ENCODE measurements around the gene VPS26B.
"Not testable (repeated sequence)": the region's sequence is repeated elsewhere in the genome, so short reads cannot be mapped to it uniquely, and the experiment has no call there.

The VPS26B gene

DNA sequence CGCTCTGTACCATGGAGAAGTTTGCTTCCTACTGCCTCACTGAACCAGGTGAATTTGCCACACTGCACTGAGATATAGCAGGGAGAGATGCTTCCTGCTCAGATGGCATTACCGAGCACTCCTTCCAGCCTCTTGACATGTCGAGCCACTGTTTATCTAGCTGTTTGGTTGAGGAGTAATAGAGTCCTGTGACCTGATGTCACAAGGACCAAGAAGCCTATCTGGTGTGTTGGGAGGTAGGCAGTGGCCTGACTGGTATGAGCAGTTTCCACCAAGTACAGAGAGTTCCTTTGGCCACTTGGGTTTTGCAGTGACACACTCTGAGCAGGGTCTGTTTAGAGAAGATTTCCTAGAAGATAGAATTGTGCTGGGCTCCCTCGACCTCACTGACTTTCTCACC, 34.1 kb downstream of the VPS26B start:
- DNase-seq (ENCODE audit: low spot score), result peak; percentile 30

DNA sequence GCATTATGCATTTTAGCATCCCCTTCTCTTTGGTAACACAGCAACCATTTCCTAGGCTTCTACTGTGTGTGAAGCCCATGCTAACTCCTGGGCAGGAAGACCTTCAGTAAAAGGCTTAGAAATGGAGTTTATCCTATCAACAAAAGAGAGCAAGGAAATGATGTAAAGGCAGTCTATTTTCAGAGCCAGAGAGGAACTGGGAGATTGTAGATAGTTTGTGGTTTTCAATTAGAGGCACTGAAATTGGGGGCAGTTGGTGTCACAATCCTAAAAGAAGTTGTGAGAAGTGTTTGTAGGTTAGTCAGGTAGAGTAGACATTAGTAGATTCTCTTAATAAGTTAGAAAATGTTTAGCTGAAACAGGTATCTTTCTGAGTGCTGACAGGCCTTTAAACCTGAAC, 36.0 kb downstream of the VPS26B start:
- DNase-seq (ENCODE audit: low spot score), result no peak

DNA sequence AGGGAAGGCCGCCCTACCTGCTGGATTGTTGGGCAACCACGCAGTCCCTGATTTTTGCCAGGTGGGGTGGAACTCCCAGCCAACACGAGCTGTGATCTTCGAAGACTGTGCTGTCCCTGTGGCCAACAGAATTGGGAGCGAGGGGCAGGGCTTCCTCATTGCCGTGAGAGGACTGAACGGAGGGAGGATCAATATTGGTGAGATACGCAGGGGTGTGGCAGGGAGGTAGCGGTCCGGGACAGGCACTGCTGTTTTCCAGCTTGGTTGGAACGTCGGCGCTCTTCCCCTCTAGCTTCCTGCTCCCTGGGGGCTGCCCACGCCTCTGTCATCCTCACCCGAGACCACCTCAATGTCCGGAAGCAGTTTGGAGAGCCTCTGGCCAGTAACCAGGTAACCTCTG, 36.5 kb downstream of the VPS26B start:
- peak; percentile 59 for DNase-seq (ENCODE audit: low spot score)

DNA sequence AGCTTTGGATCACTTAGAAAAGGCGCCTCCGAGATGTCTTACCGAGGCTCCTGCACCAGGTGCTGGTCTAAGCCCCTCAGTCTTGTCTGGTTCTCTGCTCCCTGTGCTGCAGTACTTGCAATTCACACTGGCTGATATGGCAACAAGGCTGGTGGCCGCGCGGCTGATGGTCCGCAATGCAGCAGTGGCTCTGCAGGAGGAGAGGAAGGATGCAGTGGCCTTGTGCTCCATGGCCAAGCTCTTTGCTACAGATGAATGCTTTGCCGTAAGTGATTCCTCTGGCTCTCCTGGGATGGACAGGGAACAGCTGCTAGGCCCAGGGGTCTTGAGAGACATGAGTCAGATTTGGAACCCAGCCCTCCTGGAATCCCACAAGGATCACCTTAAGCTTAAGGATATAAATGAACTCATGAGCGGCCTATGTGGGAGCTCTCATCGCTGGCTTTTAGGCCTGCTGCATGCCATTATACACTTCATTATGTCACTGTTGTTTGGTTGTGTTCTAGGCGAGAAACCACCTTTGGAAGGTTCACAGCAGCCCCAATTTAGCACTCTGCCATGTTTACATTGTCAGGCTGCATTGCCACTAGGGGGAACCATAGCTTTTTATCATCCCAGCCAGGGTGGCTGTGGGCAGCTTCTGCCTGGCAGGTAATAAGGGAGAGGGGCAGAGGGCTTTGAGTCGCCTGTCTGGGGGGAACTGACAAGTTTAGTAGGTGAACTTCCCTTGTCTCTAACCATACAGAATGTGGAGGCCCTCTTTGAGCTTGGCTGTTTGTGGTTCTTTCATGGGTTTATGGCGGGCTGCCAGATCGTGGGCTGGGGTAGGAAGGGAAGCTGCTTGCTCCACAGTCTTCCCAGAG, 37.4 kb downstream of the VPS26B start:
- DNase-seq (ENCODE audit: low spot score), result peak; percentile 46

DNA sequence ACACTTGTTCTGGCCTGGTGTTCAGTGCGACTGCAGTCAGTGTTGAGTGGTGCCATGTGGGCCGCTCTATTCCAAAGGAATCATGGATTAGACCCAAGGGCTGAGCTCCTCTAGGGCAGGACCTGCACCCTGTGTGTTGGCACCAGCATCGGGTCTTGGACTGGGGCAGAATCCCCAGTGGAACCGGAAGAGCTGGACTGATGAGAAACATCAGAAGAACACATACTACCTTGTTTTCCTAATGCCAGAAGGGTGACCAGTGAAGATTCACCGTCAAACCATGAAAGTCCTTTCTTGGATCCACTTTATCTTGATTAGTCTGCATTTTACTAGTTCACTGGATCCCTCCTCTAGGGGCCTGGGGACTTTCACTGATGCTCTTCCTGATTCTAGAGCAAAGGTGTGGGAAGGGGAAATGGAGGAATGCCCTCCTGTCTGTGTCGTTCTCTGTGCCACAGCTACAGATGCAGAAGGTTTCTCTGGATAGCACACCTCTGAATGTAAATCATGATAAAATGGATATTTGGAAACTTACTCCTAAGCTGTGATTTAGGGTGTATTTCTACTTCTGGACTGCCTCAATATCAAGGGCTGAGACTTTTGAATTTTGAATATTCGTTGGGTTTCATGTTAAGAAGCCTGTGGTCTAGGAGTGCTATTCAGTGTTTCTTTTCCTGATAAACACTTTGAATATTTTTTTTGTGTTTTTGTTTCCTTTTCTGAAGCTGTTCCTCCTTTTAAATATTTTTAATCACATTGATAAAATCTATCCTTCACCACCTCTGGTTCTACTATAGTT, 40.7 kb downstream of the VPS26B start:
- no peak for DNase-seq (ENCODE audit: low spot score)

DNA sequence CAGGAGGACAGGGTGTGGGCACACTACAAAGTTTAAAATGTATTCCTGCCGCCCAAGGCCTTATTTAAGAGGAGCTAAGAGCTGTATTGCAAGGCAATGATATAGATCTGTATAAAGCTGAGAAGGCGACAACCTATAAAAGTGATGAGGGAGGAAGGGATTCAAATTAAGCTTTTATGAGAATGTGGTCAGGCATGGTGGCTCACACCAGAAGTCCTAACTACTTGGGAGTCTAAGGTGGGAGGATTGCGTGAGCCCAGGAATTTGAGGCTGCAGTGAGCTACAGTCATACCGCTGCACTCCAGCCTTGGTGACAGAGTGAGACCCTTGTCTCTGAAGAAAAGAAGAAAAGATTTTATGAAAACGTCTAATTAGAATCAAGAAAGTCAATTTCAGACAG, 42.0 kb downstream of the VPS26B start:
- no peak for DNase-seq (ENCODE audit: low spot score)

DNA sequence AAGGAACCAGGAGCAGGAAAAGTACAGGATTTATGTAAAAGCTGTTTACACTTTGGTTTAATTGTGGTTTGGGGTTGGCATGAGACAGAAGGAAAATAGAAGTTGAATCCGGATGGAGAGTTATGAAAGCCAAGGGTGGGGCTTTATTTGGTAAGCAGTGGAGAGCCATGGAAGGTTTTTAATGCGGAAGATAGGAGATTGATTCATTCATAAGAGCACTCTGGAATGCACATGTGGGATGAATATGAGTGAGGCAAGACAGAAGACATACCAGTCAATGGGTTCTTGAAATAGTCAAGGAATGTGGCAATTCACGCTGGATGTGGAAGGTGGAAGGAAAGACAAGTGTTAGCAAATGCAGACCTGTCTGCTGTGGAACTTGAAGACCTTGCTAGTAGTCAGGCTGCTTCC, 42.4 kb downstream of the VPS26B start:
- no peak for DNase-seq (ENCODE audit: low spot score)

DNA sequence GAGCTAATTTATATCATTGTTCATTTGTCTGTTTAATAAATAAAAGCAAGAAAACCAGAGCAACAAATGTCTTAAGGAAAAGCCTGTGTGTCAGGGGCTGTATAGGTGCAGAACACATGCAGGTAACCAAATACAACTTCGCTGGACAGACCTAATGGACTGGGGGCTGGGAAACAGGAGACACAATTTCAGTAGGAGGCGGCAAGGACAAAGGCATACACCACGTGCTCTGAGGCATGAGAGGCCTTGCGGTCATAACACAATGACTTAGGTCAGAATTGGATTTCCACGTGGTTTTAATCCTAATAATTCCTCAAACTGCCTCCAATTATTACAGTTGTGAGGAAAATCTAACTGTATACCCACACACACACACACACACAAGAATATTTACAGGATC, 43.0 kb downstream of the VPS26B start:
- DNase-seq (ENCODE audit: low spot score), result no peak

DNA sequence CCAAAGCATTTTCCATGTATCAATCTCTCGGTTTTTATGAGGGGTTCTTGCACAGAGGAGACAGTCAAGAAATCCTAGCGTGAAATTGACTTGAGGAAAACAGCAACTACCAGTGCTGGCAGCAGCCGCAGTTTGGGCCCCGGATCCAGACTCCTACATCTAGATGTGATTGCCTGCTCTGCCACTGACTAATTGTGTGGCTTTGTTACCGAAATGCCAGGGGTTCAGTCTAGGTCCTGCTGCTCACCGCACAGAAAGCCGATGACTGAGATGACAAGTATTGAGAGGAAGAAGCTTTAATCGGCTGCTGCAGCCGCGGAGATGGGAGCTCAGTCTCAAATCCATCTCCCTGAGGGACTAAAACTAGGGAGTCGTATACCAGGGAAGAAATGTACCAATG, 43.5 kb downstream of the VPS26B start:
- DNase-seq (ENCODE audit: low spot score), result no peak

DNA sequence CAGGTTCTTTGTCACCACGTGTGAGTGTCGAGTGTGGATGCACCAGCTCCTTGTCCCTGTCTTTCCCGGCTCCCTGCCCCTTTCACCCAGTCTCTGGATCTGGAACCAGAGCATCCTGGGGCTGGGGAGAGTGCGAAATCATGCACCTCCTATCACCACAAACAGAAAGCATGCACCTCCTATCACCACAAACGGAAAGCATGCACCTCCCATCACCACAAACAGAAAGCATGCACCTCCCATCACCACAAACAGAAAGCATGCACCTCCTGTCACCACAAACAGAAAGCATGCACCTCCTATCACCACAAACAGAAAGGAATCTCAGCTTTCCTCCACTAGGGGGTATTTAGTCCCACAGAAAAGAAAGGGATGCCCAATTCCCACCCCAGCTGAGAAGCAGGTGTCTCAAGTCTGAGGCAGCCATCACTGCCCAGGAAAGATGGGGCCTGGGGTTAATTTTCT, 45.8 kb downstream of the VPS26B start:
- no peak for DNase-seq (ENCODE audit: low spot score)

DNA sequence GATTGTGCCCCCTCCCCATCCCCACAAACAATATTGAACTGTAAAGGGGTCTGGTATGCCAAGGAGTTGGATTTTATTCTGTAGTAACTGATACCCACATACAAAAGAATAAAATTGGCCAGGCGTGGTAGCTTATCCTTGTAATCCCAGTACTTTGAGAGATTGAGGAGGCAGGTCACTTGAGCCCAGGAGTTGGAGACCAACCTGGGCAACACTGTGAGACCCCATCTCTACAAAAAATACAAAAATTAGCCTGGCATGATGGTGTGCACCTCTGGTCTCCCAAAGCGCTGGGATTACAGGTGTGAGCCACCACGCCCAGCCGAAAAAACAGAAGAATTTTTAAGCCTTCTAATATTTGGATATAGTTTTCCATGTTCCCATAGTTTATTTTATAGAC, 47.5 kb downstream of the VPS26B start:
- no peak for DNase-seq (ENCODE audit: low spot score)

DNA sequence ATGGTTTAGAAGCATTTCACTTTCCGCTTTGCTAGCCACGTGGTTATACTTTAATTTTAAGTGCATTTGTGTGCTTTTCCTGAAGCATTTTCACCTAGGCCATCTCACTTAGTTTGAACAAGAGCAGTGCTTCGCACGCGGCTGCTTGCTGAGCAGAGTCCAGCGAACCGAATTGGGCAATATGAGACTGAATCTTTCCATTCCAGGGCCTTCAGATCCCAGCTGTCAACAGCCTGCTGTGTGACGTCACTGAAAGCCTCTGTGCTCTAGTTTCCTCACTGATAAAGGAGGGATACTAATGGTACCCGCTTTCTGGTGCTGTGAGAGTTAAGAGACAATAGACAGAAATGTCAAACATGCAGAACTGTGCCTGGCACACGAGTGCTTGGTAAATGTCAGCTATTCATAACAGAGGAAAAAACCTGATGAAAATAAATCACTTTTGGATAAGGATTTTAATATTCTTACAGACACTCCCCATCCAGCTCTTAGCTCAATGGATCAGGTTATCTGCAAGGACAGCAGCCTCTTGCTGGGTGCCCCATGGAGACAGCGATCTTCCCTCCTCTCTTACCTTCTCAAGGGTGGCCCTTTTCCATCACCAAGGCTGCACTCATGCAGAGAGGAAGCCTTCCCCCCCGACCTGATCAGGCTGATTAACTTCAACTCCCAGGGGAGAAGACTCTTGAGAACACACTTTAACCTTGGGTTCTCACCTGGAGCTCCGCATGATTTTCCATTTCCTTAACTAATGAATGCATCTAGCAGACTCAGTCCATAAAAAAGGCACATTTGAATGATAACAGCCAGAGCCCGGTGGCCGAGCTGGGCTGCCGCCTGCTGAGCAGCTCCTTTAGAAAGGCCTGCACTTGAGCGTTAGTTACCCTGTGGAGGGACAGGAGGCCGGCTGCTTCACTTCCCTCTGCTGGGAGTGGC, 48.2 kb downstream of the VPS26B start:
- no peak for DNase-seq (ENCODE audit: low spot score)

DNA sequence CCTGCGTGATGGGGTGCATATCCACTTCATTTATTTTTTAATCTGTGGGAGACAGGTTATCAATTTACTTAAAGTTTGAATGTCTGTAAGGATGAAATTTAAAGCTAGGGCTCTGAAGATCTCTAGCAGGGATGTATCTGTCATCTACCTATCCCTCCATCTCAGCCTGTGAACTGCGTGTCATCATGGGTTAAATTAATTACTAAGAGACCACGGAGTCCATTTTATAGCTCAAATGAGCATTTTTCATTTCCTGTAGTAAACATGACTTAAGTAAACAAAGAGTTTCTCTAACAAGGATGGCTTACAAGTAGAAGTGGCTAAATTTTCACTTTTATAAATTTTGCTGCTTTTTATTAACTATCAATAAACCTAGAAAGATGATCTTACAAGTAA, 48.8 kb downstream of the VPS26B start:
- no peak for DNase-seq (ENCODE audit: low spot score)

DNA sequence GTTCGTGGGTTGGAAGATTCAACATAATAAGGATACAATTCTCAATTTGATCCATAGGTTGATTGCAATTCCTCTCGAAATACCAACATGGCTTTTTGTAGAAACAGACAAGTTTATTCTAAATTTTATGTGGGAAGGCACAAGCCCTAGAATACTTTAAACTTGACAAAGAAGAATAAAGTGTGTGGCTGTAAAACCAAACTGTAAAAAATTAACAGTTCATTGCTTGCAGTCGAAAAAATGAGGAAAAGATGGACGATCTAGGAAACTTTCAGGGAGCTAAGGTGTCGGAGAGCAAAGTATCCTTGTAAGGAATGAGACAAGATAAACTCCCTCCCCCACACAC, 50.7 kb downstream of the VPS26B start:
- DNase-seq (ENCODE audit: low spot score), result no peak

DNA sequence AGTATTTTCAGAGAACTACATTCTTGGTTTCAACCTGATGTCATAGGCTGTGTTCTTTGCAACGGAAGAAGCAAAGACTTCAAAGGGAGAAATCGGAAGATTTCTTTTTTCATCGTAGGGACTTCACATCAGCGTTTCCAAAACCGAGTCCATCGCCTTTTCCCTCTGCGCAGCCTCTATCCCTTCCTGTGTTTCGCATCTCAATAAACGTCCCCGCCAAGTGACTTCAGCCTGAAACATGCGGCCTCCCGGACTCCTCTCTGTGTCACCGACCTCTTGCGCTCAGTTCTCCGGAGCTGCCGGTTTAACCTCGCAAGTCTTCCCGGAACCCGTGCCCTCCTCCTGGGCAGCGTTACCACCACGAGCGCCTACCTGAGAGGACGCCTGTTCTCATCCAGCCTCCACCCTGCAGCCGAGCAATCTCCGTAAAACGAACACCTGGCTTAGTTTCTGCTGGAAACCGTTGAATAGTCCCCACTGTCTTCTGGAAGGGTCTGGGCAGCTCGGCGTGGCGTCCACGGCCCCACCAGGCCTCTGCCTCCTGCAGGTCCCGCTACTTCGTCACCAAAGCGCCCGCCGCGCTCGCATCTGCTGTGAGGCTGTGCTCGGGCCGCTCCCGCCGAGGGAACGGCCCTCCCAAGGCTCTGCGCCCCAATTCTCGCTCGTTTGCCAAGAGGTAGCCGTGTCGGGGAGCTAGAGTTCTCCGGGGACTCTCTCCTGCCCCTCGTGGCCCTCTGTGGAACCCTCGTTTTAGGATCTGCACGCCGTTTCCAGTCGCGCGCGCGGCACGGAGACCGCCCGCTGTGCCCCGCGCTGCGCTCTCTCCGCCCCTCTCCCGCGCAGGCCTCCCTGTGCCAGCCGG, 51.3 kb downstream of the VPS26B start, which contains the start of gene GLB1L3:
GLB1L3 (plus strand) TSS at position 846 of the 862 bp plus-strand sequence. CDS start 362 bp downstream, outside the sequence.
- no peak for DNase-seq (ENCODE audit: low spot score)

DNA sequence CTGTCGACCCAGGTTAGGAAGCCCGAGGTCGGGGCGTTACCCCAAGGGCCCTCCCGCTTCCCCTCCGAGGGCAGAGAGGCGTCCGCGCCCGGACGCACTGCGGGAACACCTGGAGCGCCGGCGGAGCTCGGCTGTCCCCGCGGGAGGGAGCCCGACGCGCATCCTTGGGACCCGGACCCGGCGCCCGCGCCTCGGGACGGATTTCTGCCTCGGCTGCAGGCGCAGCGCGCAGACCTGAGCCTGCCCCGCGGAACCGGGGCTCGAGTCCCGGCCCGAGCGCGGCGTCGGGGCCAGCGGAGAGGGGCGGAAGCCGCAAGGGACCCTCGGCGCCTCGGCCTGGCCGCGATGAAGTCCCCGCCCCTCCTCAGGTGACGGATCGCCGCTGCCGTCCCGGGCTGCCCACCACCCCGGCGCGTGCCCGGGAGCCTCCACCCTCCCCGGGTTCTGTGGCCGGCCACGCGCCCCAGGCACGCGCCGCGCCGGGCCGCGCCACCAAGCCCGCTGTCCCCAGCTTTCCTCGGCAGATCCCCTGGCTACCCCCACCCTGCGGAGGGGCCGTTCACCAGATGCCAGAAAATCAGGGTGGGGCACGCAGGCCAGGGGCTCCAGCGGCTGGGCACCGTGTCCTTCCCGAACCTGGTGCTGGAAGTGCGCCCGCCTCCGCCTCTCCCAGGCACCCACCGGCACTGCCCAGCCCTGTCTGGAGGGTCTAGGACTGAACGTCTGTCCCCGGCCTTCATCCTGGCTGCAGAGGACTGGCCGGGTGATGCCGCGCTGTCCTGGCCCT, 52.1 kb downstream of the VPS26B start:
- no peak for DNase-seq (ENCODE audit: low spot score)

DNA sequence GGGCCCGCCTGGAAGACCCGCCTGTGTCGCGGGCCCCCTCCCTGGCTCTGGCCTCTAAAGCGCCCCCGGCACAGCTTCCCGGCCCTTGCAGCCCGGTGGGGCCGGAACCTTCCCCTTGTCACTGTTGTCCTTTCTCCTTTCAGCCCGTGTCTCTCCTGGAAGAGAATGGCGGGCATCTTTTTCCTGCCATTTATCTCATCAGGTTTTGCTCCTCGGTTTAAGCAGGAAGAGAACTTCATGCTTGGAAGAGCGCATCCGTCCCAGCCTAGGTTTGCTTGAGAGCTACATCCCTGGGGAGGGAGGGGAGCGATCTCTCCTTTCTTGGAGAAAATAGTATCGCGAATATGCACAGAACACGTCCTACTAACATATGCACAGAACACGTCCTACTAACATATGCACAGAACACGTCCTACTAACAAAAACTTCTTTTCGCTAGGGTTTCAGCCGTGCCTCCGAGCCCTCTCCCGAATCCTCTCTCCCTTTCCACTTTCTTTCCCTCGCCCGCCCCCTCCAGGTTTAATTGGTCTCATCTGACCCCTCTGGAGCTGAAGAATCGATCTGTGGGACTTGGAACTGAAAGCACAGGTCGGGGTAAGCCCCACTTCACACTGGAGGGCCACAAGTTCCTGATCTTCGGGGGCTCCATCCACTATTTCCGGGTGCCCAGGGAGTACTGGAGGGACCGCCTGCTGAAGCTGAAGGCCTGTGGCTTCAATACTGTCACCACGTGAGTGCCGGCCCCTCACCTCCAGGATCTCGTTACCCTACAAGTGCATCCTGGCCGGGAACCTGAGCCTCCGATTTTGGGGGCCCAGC, 52.9 kb downstream of the VPS26B start:
- DNase-seq (ENCODE audit: low spot score), result no peak

DNA sequence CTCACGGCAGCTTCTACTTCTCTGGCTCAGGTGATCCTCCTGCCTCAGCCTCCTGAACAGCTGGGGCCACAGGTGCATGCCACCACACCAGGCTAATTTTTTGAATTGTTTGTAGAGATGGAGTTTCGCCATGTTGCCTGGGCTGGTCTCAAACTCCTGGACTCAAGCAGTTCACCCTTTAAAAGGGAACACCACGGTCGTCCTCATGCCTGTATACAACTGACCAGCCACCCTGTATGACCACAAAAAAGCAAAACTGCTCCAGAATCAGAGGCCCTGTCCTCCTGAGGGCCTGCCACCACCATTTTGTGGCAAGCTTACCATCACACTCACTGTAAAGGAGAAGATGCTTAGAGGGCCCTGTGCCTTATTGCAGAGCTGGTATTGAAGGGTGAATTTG, 53.9 kb downstream of the VPS26B start:
- no peak for DNase-seq (ENCODE audit: low spot score)

DNA sequence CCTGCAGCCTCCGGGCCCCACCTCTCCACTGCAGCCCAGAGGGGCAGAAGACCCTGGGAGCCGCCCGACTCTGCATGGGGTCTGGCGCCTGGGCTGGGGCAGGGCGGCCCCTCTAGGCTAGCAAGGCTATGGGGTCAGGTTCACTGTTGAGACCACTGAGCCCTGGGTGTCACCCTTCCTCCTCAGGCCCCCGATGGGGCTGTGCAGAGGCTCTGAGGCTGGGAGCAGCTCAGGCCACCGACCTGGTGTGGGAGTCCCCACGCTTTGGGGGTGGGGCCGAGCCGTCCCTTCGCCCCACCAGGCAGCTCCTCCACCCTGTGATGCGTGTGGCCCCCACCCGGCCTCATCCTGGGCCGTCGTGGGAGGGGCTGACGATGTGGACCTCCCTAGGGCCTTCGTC, 57.2 kb downstream of the VPS26B start:
- DNase-seq (ENCODE audit: low spot score), result not testable (repeated sequence)

Data from left forelimb (tissue), 1 donor.